Gastroesophageal sphincter (tissue), 3 donors: ENCODE measurements around the gene SLC35F1.

Experiments used
- CTCF ChIP-seq, 4 experiments: fragments of 200-600 bp in 2 of 4; fragments of 450-650 bp in 2 of 4; sonication (generic) in 1 of 4; IDR thresholded peaks; one replicate each; pipeline ENCODE4 v1.5.1; 2017 to 2019; ENCODE audit warnings: antibody characterized with exemption in 4 of 4, mild to moderate bottlenecking in 2 of 4, moderate library complexity in 2 of 4
- EP300 ChIP-seq: sonication (generic); formaldehyde crosslinking; IDR thresholded peaks from one replicate; pipeline ENCODE4 v1.6.1; 2017; ENCODE audit warnings: antibody characterized with exemption, mild to moderate bottlenecking
- POLR2A ChIP-seq, 2 donors: fragments of 450-650 bp; IDR thresholded peaks; one replicate each; pipeline ENCODE4 v1.6.1; 2017; ENCODE audit warnings: antibody characterized with exemption in 2 of 2, mild to moderate bottlenecking in 2 of 2, moderate library complexity in 1 of 2
- POLR2AphosphoS5 ChIP-seq: sonication (generic); formaldehyde crosslinking; IDR thresholded peaks from one replicate; pipeline ENCODE4 v1.6.1; 2017; ENCODE audit warnings: antibody characterized with exemption

- TF ChIP-seq CTCF (IDR thresholded peaks at IDR 0.05) (no peak), POLR2AphosphoS5 (no peak), POLR2A (IDR thresholded peaks at IDR 0.05) (no peak), EP300 (no peak)
Measured at GRCh38 chr6:117915846-117916245, 8.8 kb downstream of the SLC35F1 start.
